GM12874 (cell line): ENCODE results near the gene CDH1.

Experiments
- TF ChIP-seq, protein P1 (sequence below): IDR thresholded peaks from 2 replicates; pipeline ENCODE4 v1.5.1; 2011; ENCODE audit warnings: low read depth, mild to moderate bottlenecking, control low read depth, low read length, moderate library complexity; ENCODE audit not compliant: insufficient read depth

Gene CDH1

DNA sequence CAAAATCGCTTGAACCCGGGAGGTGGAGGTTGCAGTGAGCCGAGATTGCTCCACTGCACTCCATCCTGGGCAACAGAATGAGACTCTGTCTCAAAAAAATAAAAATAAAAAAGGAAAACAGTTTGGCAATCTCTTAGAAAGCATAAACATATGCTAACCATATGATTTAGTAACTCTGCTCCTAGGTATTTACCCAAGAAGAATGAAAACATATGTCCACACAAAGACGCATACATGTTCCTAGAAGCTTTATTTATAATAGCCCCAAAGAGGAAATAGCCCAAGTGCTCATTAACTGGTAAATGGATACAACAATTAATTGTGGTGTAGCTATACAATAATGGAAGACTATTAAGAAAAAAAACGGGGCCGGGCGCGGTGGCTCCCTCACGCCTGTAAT lies 18.5 kb upstream of the CDH1 start:
- TF ChIP-seq, protein P1, sequence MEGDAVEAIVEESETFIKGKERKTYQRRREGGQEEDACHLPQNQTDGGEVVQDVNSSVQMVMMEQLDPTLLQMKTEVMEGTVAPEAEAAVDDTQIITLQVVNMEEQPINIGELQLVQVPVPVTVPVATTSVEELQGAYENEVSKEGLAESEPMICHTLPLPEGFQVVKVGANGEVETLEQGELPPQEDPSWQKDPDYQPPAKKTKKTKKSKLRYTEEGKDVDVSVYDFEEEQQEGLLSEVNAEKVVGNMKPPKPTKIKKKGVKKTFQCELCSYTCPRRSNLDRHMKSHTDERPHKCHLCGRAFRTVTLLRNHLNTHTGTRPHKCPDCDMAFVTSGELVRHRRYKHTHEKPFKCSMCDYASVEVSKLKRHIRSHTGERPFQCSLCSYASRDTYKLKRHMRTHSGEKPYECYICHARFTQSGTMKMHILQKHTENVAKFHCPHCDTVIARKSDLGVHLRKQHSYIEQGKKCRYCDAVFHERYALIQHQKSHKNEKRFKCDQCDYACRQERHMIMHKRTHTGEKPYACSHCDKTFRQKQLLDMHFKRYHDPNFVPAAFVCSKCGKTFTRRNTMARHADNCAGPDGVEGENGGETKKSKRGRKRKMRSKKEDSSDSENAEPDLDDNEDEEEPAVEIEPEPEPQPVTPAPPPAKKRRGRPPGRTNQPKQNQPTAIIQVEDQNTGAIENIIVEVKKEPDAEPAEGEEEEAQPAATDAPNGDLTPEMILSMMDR: no peak

DNA sequence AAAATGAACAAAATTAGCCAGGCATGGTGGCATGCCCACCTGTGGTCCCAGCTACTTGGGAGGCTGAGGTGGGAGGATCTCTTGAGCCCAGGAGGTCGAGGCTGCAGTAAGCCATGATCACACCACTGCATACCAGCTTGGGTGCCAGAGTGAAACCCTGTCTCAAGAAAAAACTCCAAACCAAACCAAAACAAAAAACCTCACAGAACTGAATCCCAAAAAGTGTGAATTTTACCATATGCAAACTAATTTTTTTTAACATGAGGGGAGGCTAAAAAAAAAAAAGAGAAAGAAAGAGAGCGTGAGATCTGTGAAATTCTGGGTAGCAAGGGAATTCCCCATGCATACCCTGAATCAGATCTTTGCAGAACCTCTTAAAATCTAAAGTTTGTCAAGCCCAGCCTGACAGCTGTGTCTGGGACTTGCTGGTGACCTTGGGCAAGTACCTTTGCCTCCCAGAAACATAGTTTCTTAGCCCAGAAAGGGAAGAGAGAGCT lies 17.1 kb upstream of the CDH1 start:
- TF ChIP-seq, protein P1: no peak

DNA sequence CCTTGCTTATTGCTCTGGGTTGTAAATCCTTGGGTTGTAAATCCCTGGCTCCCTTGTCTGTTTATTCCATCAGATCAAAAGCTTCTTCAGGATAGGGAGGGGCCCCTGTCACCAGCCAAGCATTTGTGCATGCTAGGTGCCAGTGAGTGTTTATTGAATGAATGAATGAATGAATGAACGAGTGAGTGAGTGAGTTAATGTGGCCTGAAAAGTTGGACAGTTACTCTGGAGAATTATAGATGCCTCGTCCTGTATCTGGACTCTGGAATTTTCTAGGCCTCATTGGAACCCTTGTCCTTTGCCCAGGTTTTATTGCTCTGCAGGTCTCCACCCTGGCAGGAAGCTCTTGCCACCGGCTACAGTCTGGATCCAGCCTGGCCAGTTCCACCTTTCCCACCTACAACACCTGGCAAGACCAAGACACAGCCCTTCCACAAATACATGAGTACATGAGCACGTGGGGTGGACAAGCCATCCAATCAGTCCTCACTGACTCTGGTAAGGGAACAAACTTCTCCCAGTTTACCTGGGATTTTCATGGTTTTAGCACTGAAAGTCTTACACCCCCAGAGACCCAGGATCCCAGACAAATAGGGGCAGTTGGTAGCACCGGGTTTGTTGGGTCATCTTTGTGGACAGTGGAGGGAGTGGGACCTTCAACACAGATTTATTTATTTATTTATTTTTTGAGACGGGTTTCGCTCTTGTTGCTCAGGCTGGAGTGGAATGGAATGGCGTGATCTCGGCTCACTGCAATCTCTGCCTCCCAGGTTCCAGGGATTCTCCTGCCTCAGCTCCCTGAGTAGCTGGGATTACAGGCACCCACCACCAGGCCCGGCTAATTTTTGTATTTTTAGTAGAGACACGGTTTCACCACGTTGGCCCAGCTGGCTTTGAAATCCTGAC lies 14.7 kb upstream of the CDH1 start:
- TF ChIP-seq, protein P1: no peak

DNA sequence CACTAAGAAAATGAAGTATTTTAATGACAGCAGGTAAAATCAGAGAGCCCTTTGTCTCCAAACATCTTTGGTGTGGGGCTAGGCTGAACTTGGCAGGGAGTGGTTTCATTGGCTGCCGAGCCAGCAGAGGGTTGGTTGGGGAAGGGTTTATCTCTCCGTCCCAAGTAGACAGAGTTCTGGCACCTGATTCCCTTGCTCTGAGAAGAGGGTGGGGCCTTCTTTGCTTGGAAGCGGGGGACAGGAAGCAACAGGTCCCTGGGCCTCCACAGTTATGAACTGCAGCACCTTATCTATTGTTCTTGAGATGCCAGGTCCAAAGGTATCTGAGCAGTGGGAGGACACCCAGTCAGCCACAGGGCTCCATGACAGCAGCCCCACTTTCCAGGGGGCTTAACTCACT lies 12.3 kb upstream of the CDH1 start:
- TF ChIP-seq, protein P1: no peak

DNA sequence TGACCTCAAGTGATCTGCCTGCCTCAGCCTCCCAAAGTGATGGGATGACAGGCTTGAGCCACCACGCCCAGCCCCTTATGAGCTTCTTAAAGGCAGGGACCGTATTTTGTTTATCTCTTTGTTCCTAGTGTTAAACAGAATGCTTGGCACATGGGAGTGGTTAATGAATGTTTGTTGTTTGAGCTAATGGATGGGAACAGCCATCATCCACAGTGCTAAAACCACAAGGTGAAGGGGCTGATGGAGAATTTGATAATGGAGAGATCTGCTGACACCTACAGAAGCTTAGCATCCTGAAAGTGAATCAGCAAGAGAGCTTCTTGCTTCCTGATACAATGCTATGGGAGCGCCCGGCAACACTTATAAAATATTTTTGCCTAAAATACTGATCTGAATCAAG lies 8.6 kb upstream of the CDH1 start:
- TF ChIP-seq, protein P1: no peak

DNA sequence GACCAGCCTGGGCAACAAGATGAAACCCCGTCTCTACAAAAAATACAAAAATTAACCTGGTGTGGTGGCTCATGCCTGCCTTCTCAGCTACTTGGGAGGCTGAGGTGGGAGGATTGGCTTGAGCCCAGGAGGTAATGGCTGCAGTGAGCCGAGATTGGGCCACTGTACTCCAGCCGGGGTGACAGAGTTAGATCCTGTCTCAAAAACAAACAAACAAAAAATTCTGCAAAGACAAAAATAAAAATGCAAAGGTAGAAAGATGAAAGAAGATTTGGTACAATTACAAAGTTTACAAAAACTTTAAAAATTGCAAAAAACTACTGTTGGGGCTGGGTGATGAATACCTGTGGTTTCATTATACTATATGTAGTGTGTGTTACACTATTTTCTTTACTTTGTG lies 5.5 kb upstream of the CDH1 start:
- TF ChIP-seq, protein P1: no peak

DNA sequence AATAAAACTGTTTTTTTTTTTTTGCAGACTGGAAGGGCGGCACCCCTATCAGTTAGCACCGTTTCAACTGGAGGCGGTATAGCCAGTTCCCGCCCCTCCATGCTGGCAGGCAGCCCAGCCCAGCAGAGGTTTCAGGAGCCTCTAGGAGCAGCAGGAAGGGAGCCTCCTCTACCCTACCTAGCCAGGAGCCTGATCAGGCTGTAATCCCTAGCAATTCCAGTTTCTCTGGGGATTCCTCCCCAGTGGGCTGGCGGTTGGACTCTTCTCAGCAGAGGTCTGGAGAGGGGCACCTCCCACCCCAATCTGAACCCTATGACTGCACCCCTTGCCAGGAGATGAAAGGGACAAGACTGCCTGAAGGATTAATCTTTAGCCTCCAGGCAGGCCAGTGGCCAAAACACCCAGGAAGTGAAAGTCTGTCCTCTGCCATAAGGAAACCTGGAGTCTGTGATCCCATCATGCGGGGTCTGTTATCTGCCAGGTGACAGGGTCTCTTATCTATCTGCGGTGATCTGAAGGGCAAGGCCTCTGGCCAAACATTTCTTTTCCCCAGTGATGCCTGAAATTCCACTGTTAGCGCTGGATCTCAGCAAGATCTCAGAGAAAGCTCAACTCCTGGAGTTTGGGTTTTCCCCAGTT lies 4.9 kb upstream of the CDH1 start:
- TF ChIP-seq, protein P1: no peak
